Tibial artery (tissue), 4 donors: ENCODE results near the gene GINS2.

Source experiments
- DNase-seq, 2 donors: peaks; one replicate each; pipeline ENCODE4 v3.0.0-alpha.2; 2019
- H3K27ac ChIP-seq, 2 donors: fragments of 200-600 bp; sonication (generic) in 1 of 2; 1 replicate in 1 of 2; 2 replicates in 1 of 2; pipeline ENCODE4 v1.5.1; 2018 to 2019; ENCODE audit warnings: mild to moderate bottlenecking in 1 of 2
- H3K27me3 ChIP-seq, 2 donors: fragments of 200-600 bp; sonication (generic) in 1 of 2; one replicate each; pipeline versions ENCODE4 v1.5.1 to v1.6.0; 2016 to 2019
- H3K36me3 ChIP-seq, 3 donors: fragments of 200-600 bp; sonication (generic) in 2 of 3; one replicate each; pipeline ENCODE4 v1.5.1; 2016 to 2019; ENCODE audit warnings: mild to moderate bottlenecking in 2 of 3
- H3K4me1 ChIP-seq, 4 donors: fragments of 200-600 bp; sonication (generic) in 2 of 4; 1 replicate in 3 of 4; 2 replicates in 1 of 4; pipeline ENCODE4 v1.5.1; 2016 to 2019
- H3K4me3 ChIP-seq, 2 donors: fragments of 200-600 bp; sonication (generic) in 1 of 2; 1 replicate in 1 of 2; 2 replicates in 1 of 2; pipeline ENCODE4 v1.5.1; 2018 to 2019; ENCODE audit warnings: mild to moderate bottlenecking in 2 of 2
- H3K9me3 ChIP-seq, 3 donors: fragments of 200-600 bp; sonication (generic) in 1 of 3; one replicate each; pipeline ENCODE4 v1.5.1; 2016 to 2019
- intact Hi-C: fragments of 100-400 bp; cut with DNase I; formaldehyde crosslinking; loops from one replicate; pipeline ENCODE4 v1.15.0; 2023; ENCODE audit warnings: low total_unique reads
- TF ChIP-seq, protein P1 (sequence below), 2 experiments: fragments of 200-600 bp in 1 of 2; fragments of 450-650 bp in 1 of 2; IDR thresholded peaks; one replicate each; pipeline ENCODE4 v1.5.1; 2017 to 2019; ENCODE audit warnings: antibody characterized with exemption in 2 of 2, mild to moderate bottlenecking in 1 of 2, moderate library complexity in 1 of 2

The GINS2 gene

DNA sequence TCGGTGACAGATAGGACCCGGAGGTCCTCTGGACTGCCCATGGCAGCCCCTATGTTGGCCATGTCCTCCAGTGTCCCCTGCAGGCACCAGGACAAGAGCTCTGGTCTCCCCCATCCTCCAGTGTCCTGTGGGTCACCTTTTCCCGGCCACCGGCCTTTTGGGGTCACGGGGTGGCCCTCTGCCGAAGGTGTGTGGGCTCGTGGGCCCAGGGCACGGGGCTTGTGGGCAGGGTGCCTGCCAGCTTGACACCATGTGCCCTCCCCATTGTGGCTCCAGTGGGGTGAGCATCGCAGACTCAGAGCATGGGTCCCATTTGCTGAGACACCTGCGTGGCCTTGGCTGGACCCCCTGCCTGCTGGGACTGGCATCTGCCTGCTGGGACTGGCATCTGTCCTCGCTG is 57.5 kb downstream of the GINS2 start:
- Histone ChIP-seq H3K27ac (no peak overlapping the region), H3K27me3 (no peaks in the 10 kb centered on the region), H3K36me3 (peaks cover 8 to 25% (median 13%) of the 10 kb centered on the region in 3 donors), H3K4me3 (no peak overlapping the region), H3K9me3 (peaks cover 0 to 9% (median 6%) of the 10 kb centered on the region in 3 donors), H3K4me1 (peaks cover 0 to 40% (median 11%) of the 10 kb centered on the region in 4 donors)
- TF ChIP-seq, protein P1, sequence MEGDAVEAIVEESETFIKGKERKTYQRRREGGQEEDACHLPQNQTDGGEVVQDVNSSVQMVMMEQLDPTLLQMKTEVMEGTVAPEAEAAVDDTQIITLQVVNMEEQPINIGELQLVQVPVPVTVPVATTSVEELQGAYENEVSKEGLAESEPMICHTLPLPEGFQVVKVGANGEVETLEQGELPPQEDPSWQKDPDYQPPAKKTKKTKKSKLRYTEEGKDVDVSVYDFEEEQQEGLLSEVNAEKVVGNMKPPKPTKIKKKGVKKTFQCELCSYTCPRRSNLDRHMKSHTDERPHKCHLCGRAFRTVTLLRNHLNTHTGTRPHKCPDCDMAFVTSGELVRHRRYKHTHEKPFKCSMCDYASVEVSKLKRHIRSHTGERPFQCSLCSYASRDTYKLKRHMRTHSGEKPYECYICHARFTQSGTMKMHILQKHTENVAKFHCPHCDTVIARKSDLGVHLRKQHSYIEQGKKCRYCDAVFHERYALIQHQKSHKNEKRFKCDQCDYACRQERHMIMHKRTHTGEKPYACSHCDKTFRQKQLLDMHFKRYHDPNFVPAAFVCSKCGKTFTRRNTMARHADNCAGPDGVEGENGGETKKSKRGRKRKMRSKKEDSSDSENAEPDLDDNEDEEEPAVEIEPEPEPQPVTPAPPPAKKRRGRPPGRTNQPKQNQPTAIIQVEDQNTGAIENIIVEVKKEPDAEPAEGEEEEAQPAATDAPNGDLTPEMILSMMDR (IDR thresholded peaks at IDR 0.05), result no peak
- intact Hi-C loops, result no loop called here
- DNase-seq, result no peak

DNA sequence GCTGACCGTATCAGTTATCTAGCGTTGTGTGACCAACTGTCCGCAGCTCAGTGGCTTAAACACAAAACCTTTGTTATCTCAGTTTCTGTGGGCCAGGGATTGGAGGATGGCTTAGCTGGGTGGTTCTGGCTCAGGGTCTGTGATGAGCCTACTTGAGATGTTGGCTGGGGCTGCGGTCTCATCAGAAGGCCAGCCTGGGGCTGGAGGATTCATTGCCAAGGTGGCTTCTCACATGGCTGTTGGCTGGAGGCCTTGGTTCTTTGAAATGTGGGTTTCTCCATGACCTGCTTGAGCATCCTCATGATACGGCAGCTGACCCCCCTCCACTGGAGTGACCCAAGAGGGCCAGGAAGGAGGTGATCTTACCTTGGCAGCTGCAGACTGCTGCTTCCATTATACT is 58.9 kb downstream of the GINS2 start:
- TF ChIP-seq, protein P1 (IDR thresholded peaks at IDR 0.05), result no peak
- intact Hi-C loops, result no loop called here
- no peak overlapping the region for H3K27ac ChIP-seq
- H3K36me3 ChIP-seq, result peaks cover 8 to 21% (median 13%) of the 10 kb centered on the region in 3 donors
- H3K4me1 ChIP-seq, result peaks cover 0 to 39% (median 11%) of the 10 kb centered on the region in 4 donors
- DNase-seq, result no peak
- no peaks in the 10 kb centered on the region for H3K27me3 ChIP-seq
- H3K9me3 ChIP-seq, result peaks cover 0 to 9% (median 6%) of the 10 kb centered on the region in 3 donors
- H3K4me3 ChIP-seq, result no peak overlapping the region

DNA sequence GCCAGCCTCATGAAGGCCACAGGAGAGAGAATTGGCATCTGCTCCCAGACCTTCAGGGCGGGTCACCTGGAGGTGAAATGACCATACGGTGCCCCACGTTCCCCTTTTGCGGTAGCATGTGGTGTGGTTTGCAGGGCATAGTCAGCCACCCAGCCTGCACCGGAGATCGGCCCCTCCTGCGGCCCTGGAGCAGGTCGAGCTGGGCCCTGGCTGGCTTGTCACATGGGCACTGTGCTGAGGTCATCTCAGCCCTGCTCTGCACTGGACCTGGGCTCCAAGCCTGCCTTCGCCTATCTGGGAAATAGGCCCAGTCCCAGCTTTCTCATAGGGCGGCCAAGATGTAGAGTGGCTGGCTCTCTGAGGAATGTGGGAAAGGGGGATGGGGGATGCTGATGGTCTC is 59.4 kb downstream of the GINS2 start:
- DNase-seq, result no peak
- Histone ChIP-seq H3K36me3 (peaks cover 8 to 17% (median 10%) of the 10 kb centered on the region in 3 donors), H3K9me3 (peaks cover 0 to 9% (median 6%) of the 10 kb centered on the region in 3 donors), H3K4me3 (no peak overlapping the region), H3K27ac (no peak overlapping the region), H3K27me3 (no peaks in the 10 kb centered on the region), H3K4me1 (peaks cover 0 to 39% (median 11%) of the 10 kb centered on the region in 4 donors)
- TF ChIP-seq, protein P1 (IDR thresholded peaks at IDR 0.05), result no peak
- intact Hi-C loops, result no loop called here

DNA sequence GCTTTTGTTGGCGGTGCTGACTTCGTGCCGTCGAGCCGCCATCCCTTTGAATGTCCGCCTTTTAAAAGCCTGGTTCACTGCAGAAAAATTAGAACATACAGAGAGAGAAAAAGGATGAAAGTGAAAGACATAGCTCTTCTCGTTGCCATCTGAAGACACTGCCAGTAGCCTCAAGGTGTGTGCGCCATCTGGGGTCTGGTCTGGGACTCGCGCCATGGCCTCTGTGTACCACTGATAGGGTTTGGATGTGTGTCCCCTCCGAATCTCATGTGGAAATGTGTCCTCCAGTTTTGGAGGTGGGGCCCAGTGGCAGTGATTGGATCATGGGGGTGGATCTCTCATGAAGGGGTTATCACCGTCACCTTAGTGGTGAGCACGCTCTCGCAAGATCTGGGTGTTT is 60.1 kb downstream of the GINS2 start:
- H3K9me3 ChIP-seq, result peaks cover 0 to 9% (median 6%) of the 10 kb centered on the region in 3 donors
- intact Hi-C loops, result no loop called here
- peaks cover 3 to 14% (median 5%) of the 10 kb centered on the region in 3 donors for H3K36me3 ChIP-seq
- H3K27me3 ChIP-seq, result no peaks in the 10 kb centered on the region
- no peak for DNase-seq
- TF ChIP-seq, protein P1 (IDR thresholded peaks at IDR 0.05), result no peak
- peaks cover 0 to 43% (median 11%) of the 10 kb centered on the region in 4 donors for H3K4me1 ChIP-seq
- no peak overlapping the region for H3K4me3 ChIP-seq
- no peak overlapping the region for H3K27ac ChIP-seq

DNA sequence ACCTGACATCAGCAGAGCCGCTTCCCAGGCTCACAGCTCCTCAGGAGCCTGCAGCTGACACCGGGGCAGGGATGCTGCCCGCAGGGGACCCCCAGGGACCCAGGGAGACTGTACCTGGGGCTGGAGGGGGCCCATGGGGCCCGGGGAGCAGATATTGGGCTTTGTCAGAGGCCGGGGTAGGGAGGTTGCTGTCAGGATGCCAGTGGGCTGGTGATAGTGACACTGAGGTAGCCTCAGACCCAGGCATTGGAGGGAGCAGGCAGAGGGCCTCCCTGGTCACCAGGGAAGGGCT is 60.5 kb downstream of the GINS2 start:
- no peak overlapping the region for H3K27ac ChIP-seq
- H3K36me3 ChIP-seq, result peaks cover 0 to 11% (median 5%) of the 10 kb centered on the region in 3 donors
- peaks cover 0 to 9% (median 6%) of the 10 kb centered on the region in 3 donors for H3K9me3 ChIP-seq
- TF ChIP-seq, protein P1 (IDR thresholded peaks at IDR 0.05), result no peak
- no peak overlapping the region for H3K4me3 ChIP-seq
- peaks cover 0 to 45% (median 11%) of the 10 kb centered on the region in 4 donors for H3K4me1 ChIP-seq
- H3K27me3 ChIP-seq, result no peaks in the 10 kb centered on the region
- no peak for DNase-seq
- intact Hi-C loops, result no loop called here
